HG03039 (cell line): Measurements from ENCODE around the gene ETF1.

Source experiments
- ATAC-seq: cut with Tn5 transposase; IDR thresholded peaks from one replicate; pipeline ENCODE4 v1.9.1; 2021; ENCODE audit warnings: mild to moderate bottlenecking, moderate library complexity; ENCODE audit not compliant: unreplicated experiment

The ETF1 gene

DNA sequence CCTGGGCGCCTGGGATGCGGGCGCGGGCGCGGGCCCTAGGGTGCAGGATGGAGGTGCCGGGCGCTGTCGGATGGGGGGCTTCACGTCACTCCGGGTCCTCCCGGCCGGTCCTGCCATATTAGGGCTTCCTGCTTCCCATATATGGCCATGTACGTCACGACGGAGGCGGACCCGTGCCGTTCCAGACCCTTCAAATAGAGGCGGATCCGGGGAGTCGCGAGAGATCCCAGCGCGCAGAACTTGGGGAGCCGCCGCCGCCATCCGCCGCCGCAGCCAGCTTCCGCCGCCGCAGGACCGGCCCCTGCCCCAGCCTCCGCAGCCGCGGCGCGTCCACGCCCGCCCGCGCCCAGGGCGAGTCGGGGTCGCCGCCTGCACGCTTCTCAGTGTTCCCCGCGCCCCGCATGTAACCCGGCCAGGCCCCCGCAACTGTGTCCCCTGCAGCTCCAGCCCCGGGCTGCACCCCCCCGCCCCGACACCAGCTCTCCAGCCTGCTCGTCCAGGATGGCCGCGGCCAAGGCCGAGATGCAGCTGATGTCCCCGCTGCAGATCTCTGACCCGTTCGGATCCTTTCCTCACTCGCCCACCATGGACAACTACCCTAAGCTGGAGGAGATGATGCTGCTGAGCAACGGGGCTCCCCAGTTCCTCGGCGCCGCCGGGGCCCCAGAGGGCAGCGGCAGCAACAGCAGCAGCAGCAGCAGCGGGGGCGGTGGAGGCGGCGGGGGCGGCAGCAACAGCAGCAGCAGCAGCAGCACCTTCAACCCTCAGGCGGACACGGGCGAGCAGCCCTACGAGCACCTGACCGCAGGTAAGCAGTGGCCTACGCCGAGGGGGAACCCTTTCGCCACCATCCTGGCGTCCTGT, 77.5 kb downstream of the ETF1 start, which contains the start of gene EGR1:
Gene EGR1, plus strand, starts transcription at position 219 of the 864 bp plus-strand sequence. Its CDS starts 283 bp downstream, at position 502.
- ATAC-seq = peak; percentile 44

DNA sequence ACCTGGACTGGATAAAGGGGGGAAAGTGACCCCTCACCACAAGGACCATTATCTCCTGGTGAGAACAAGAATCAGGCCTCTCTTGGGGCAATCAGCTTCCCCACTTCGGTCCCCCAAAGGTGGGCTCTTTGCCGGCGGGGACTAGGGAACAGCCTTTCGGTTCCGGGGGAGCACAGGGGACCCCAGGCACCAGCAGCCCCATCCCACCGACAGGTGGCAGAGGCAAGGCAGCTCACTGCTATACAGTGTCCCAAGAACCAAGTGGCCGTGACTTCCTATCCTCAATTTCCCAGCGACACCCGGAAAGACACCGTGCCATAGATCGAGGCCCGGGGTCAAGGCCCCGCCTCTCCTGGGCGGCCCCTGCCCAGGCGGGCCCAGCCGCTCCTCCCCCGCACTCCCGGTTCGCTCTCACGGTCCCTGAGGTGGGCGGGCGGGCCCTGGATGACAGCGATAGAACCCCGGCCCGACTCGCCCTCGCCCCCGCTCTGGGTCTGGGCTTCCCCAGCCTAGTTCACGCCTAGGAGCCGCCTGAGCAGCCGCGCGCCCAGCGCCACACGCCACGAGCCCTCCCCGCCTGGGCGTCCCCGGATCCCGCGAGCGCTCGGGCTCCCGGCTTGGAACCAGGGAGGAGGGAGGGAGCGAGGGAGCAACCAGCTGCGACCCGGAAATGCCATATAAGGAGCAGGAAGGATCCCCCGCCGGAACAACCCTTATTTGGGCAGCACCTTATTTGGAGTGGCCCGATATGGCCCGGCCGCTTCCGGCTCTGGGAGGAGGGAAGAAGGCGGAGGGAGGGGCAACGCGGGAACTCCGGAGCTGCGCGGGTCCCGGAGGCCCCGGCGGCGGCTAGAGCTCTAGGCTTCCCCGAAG, 78.4 kb downstream of the ETF1 start:
- ATAC-seq = peak; percentile 72

DNA sequence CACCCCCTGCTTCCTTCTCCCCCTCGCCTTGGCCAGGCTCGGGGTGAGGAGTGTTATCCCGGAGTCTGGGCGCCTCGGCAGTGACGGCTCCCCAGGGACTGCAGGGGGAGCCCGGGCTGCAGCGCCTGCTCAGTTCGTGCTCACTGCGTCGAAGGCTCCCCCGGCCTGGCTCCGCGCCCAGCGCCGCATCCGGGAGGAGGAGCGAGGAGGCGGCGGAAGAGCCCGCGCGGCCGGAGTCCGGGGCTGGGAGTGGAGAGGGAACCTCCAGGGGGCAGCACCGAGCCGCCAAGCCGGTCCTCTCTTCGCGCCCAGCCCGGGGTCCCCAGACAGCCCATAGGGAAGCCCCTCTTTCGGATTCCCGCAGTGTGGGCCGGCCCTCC, 79.0 kb downstream of the ETF1 start:
- peak; percentile 45 for ATAC-seq

DNA sequence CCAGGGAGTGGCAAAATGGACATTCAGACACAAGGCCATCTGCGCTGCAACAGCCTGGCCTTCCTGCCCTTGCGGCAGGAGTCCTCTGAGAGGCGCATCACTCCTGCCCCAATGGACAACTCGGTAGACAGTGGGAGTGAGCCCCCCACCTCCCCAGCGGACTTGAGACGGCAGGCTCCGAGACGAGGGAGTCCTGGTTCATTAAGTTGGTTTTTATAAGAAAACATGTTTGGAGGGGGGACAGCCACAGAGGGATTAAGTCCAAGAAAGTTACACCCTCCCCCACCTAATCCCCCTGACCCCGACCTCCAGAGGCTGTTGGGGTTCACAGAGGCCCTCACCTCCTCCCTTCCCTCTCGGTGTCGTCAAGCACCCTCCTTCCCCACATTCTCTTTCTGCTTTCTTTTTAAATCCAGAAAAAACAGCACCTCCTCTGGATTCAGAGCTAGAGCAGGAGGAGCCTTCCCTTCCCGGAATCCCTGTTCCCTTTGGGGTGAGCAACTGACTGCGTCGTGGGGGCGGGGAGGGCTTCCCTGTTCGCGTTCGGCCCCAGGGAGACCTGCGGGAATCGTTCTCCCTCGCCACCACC, 79.5 kb downstream of the ETF1 start:
- ATAC-seq = no peak

DNA sequence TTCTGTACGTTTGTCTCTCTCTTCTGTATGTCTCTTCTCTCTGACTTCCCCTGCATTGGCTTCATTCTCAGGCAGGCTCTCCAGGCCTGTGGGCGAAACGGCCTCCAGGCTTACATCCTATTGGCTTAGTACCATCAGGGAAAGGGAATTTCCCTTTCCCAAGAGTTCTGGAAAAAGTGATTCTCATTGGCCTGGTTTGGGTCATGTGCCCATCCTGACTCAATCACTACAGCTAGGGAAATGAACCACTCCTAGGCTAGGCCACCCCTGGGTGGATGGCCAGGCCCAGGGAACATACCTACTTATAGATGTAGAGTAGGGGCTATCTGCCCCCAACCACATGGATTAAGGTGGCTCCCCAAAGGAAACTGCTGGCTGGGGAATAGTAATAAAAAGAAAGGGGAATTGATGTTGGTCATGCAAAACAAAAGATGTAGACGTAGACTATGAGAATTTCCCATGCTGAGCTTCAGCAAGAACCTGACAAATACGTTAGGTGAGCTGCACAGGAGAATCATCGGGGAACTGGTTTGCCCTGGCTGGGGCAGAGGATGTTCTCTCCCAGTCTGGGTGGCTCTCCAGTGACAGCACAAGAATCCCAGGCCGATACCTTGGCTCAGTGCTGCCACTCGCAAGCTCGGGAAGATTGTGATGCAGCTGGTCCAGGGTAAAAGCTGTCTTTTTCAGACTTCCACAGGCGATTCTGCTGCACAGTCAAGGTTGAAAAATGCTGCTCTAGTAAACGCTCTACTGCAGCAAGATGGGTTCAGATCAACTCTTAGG, 81.5 kb downstream of the ETF1 start:
- no peak for ATAC-seq

DNA sequence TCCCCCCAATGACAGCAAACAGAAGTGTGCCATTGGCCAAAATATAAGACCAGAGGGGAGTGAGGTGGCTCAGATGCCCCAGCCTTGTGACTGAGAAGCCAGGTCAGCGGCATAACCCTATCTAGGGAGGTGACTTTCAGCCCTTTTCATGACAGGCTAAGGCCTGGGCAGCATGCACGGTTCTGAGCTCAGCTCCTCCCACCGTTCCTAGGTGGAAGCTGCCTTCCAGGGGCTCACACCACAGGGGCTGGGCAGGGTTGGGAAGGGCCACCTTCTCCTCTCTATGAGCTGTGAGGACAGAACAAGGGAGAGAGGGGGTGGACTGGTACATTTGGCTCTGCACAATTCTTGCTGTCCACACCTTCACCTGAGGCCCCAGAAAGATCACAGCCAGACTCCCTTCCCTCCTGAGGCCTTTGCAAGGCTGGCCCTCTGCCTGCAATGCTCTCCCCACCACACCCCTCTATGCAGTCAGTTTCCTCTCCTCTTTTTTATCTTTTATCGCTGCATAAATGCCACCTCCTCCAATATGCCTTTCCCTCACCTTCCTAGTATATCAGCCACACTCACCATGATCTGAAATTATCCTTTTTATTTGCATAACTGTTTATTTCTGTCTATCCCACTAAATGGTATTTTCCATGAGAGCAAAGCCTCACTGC, 82.9 kb downstream of the ETF1 start:
- no peak for ATAC-seq

DNA sequence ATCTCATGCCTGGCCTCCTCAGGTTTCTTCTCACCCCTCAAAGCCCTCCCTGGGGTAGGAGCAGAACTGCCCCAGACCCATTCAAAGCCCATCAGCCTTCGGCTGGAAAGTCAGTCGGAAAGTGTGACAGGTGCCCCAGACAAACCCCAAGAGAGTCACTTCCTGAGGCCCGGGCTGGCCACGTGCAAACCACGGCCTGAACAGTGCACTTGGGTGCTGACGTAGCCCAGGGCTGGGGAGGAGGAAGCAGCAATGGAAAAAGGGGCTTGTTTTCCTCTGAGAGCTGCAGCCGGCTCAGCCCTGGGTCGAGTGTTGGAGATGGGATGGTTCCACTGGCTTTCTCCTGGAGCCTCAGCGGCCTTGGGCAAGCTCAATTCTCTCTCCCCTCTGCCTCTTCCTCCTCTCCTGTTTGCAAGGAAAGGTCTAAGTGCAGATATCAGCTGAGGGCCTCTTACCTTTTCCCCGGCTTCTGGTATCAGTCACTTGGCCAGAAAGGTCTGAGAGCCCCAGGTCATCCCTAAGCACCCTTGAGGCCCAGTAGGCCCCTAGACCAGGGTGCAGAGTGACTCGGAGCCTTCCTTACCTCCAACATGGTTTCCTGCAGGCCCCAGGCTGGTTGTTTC, 83.6 kb downstream of the ETF1 start:
- no peak for ATAC-seq

DNA sequence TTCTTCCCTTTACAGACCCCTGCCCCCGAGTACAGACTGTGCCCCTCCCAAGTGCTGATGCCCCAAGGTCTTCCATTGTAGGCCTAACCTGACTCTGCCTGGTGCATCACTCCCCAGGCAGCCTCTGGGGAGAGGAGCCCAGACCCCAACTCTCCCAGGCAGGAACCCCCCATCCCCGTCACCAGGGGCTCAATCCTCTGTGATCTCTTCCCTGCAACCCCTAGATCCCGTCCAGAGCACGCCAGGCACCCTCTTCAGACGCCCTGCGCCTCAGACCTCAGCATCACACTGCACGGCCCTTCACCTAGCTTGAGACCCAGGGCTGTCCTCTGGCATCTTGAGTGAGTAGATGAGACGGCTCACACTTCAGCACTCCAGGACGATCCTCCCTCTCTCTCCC, 84.2 kb downstream of the ETF1 start:
- ATAC-seq = no peak

DNA sequence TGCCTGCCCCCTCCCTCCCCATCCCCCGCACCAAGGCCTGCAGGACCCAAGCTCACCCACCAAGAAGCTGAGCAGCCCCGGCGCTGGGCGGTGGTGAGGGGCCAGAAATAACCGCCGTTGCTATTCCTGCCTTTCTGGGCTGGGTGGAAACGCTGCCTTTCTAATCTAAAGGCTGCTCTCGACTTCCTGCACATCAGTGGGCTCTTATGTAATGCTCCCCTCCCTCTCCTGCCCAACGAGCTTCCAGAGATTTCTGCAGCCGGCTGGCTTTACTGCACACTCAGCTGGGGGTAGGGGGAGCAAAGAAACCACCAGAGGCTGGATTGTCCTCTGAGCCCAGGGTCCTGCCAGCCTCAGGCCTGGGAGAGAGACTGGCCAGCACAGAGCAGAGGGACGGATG, 84.7 kb downstream of the ETF1 start:
- no peak for ATAC-seq

DNA sequence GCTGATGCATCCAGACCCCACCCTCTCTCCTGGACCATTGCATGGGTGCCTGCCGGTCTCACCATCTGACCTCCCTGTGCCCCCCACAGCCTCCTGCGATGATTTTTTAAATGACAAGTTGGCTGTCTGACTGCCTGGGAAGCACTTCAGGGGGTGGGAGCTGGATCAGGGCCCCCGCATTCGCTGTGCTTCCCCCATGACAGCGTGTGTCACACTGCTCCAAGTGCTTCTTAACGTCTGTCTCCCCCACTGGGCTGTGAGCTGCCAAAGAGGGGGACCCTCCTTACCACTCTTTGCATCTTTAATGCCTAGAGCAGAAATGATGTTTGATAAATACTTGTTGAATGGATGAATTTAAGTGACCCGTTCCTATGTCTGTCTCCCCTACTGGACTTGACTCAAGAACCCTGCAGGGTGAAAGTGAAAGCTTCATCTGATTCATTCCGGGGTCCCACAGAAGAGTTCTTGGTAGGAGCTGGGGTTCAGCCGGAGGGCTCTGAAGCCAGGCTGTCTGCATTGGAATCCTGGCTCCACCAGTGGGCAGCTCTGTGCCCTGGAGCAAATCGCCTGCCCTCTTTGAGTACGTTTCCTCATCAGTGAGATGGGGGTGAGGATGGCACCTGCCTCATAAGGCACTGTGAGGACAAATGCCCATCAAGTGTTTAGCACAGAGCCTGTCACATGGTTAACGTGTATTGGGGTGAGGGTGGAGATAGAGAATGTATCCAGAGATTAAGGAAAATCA, 85.3 kb downstream of the ETF1 start:
- ATAC-seq = no peak
